ENCODE measurements around the gene SEMA6C. TPM values are rescaled to one million over a fixed set of nuclear protein-coding genes. Genes with fewer than 3 reads are reported as not detected.
A peak's percentile ranks its signal among the peaks of the same experiment; 100 is the strongest.

Gene SEMA6C
- total and polyA plus RNA-seq, 2 of the 13 experiments (the other 11 are each of a cell fraction or from before 2014, with no cell fraction given): 1.4 to 2.9 TPM

DNA sequence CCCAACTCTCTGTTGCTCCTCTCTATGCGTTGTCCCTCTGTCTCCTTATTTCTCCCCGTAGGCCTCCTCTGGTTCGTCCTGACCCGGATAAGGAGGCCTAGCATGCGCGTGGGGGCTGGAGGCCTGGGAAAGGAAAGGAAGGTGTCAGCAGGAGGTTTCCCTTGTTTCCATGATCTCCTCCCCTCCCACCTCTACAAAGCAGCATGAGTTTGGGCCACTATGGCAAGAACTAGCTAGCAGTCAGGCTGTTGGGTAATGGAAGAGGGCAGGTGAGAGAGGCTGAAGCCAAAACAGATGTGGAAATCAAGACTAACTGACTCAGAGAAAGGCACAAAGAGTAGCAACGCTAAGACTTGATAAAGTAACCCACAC is 687 bp upstream of the SEMA6C start (continued):
- TF ChIP-seq ZNF513 (CRISPR knock-in tag; conservative IDR thresholded peaks at IDR 0.05) (no peak), SNRNP70 (IDR thresholded peaks at IDR 0.05; ENCODE audit: low read depth, low read length) (no peak), CENPX (CRISPR knock-in tag; IDR thresholded peaks at IDR 0.05) (no peak), ZNF235 (CRISPR knock-in tag; IDR thresholded peaks at IDR 0.05; ENCODE audit: borderline replicate concordance) (no peak), MAZ (IDR thresholded peaks at IDR 0.05; ENCODE audit: borderline replicate concordance, low read depth, low read length) (no peak), MAZ (CRISPR knock-in tag; IDR thresholded peaks at IDR 0.05; ENCODE audit: low read depth) (no peak), SALL1 (CRISPR knock-in tag; IDR thresholded peaks at IDR 0.05) (peak; percentile 4; the same call in 1 of the 2 replicates), IKZF1 (IDR thresholded peaks at IDR 0.05) (no peak), ZBTB20 (CRISPR knock-in tag; IDR thresholded peaks at IDR 0.05; ENCODE audit: borderline replicate concordance, low read depth) (0 out of 2 replicates have a peak, but pooled peaks have one; percentile 6), SCMH1 (CRISPR knock-in tag; IDR thresholded peaks at IDR 0.05; ENCODE audit: borderline replicate concordance) (no peak), ZNF788 (CRISPR knock-in tag; IDR thresholded peaks at IDR 0.05; ENCODE audit: borderline replicate concordance) (no peak), ZNF629 (CRISPR knock-in tag; conservative IDR thresholded peaks at IDR 0.05) (no peak), ETV5 (CRISPR knock-in tag; IDR thresholded peaks at IDR 0.05; ENCODE audit: borderline replicate concordance) (no peak), ZNF121 (CRISPR knock-in tag; IDR thresholded peaks at IDR 0.05) (no peak), ZXDC (CRISPR knock-in tag; IDR thresholded peaks at IDR 0.05) (no peak), MTA3 (CRISPR knock-in tag; IDR thresholded peaks at IDR 0.05) (no peak)
- TF ChIP-seq, protein P1, sequence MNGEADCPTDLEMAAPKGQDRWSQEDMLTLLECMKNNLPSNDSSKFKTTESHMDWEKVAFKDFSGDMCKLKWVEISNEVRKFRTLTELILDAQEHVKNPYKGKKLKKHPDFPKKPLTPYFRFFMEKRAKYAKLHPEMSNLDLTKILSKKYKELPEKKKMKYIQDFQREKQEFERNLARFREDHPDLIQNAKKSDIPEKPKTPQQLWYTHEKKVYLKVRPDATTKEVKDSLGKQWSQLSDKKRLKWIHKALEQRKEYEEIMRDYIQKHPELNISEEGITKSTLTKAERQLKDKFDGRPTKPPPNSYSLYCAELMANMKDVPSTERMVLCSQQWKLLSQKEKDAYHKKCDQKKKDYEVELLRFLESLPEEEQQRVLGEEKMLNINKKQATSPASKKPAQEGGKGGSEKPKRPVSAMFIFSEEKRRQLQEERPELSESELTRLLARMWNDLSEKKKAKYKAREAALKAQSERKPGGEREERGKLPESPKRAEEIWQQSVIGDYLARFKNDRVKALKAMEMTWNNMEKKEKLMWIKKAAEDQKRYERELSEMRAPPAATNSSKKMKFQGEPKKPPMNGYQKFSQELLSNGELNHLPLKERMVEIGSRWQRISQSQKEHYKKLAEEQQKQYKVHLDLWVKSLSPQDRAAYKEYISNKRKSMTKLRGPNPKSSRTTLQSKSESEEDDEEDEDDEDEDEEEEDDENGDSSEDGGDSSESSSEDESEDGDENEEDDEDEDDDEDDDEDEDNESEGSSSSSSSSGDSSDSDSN (CRISPR knock-in tag; IDR thresholded peaks at IDR 0.05): 0 out of 2 replicates have a peak, but pooled peaks have one; percentile 40
- TF ChIP-seq, protein P2, sequence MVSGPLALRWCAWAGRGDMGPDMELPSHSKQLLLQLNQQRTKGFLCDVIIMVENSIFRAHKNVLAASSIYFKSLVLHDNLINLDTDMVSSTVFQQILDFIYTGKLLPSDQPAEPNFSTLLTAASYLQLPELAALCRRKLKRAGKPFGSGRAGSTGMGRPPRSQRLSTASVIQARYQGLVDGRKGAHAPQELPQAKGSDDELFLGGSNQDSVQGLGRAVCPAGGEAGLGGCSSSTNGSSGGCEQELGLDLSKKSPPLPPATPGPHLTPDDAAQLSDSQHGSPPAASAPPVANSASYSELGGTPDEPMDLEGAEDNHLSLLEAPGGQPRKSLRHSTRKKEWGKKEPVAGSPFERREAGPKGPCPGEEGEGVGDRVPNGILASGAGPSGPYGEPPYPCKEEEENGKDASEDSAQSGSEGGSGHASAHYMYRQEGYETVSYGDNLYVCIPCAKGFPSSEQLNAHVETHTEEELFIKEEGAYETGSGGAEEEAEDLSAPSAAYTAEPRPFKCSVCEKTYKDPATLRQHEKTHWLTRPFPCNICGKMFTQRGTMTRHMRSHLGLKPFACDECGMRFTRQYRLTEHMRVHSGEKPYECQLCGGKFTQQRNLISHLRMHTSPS (CRISPR knock-in tag; IDR thresholded peaks at IDR 0.05; ENCODE audit: low read depth): no peak
- TF ChIP-seq, protein P3, sequence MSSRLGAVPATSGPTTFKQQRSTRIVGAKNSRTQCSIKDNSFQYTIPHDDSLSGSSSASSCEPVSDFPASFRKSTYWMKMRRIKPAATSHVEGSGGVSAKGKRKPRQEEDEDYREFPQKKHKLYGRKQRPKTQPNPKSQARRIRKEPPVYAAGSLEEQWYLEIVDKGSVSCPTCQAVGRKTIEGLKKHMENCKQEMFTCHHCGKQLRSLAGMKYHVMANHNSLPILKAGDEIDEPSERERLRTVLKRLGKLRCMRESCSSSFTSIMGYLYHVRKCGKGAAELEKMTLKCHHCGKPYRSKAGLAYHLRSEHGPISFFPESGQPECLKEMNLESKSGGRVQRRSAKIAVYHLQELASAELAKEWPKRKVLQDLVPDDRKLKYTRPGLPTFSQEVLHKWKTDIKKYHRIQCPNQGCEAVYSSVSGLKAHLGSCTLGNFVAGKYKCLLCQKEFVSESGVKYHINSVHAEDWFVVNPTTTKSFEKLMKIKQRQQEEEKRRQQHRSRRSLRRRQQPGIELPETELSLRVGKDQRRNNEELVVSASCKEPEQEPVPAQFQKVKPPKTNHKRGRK (CRISPR knock-in tag; IDR thresholded peaks at IDR 0.05): 0 out of 2 replicates have a peak, but pooled peaks have one; percentile 24
